Measurements from ENCODE around the gene CYLD.

The CYLD gene

DNA sequence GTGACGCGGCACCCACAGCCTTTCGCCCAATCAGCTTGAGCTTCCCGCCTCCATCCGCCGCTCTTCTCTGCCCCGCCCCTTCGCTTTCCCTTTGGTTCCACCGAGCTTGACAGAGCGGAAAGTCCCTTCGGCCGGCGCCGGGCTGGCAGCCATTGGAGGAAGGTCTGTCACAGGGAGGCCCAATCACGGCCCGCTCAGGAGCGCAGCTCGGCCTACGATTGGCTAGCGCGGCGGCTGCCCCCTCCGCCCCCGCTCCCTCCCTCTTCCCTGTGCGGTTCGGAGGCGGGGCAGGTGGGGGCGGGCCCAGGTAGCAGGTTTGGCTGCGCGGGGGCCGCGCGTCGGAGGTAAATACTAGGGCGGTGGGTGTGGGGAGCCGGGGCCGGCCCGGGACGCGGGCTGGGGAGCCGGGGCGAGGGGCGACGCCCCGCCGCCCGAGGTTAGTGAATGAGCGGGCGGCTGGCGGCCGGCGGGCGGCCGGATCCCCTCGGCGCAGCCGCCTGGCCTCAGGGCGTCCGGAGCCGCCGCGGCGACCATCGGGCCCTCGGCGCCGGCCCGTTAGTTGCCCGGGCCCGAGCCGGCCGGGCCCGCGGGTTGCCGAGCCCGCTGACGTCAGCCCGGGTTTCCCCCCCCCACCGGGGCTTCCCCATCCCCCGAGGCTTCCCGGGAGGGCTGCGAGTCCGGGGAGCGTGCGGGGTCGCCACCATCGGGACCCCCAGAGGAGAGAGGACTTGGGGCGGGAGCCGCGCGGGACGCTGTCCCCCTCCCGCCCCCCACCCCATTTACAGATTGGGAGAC lies at the start of gene CYLD:
Gene CYLD (plus strand): TSS at position 306 of the 795 bp plus-strand sequence. CDS start 7,613 bp downstream, outside the sequence.
- peak; percentile 99 for DNase-seq

DNA sequence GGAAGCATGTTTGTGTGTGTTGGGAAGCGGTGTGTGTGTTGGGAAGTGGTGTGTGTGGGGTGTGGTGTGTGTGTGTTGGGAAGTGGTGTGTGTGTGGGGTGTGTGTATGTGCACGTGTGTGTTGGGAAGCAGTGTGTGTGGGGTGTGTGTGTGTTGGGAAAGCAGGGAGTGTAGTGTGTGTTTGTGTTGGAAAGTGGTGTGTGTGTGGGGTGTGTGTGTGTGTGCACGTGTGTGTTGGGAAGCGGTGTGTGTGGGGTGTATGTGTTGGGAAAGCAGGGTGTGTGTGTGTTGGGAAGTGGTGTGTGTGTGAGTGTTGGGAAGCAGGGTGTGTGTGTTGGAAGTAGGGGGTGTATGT lies 49.3 kb upstream of the CYLD start:
- DNase-seq: no peak

DNA sequence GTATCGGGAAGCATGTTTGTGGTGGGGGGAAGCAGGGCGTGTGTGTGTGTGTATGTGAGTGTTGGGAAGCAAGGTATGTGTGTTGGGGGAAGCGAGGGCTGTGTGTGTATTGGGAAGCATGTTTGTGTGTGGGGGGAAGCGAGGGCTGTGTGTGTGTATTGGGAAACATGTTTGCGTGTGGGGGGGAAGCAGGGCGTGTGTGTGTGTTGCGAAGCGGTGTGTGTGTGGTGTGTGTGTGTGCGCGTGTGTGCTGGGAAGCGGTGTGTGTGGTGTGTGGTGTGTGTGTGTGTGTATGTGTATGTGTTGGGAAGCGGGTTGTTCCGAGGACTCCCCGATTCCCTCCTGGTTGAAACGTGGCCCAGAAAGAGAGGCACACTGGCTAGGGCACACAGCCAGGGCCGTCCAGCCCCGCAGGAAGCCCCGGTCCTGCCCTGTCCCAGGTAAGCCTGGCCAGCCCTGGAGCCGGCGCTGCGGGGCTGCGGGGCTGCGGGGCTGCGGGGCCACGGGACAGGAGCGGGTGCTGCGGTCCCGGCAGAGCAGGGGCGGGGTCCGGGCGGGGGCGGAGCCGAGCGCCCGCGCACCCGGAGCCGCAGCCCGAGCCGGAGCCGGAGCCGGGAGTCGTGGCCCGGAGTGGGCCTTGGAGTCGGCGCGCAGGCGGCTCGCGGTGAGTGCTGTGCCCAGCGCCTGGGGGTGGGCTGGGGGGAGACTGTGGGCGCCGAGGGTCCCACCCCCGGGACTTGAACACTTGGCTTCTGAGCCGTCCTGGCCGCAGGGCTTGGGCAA lies 48.7 kb upstream of the CYLD start, which contains the start of gene NOD2:
Gene NOD2 (plus strand): TSS at position 608 of the 783 bp plus-strand sequence. CDS start 5,890 bp downstream, outside the sequence.
- peak; percentile 11 for DNase-seq

DNA sequence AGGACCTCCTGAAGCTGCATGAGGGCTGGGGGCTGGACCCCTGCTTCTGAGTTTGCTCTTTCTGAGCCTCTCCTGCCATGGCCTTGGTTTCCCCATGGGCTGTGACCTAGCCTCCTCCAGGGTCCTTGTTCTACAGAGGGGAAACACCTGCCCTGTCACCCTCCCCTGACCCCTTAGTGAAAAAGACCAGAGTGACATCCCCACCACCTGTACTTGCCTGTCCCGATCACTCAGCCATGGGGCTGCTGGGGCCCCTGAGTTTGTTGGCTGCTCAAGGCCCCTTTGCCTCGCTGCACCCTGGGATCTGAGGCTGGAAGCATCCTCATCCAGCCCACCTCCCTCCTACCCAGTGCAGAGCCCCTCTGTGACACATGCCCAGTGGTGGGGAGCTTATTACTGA lies 47.7 kb upstream of the CYLD start:
- no peak for DNase-seq

DNA sequence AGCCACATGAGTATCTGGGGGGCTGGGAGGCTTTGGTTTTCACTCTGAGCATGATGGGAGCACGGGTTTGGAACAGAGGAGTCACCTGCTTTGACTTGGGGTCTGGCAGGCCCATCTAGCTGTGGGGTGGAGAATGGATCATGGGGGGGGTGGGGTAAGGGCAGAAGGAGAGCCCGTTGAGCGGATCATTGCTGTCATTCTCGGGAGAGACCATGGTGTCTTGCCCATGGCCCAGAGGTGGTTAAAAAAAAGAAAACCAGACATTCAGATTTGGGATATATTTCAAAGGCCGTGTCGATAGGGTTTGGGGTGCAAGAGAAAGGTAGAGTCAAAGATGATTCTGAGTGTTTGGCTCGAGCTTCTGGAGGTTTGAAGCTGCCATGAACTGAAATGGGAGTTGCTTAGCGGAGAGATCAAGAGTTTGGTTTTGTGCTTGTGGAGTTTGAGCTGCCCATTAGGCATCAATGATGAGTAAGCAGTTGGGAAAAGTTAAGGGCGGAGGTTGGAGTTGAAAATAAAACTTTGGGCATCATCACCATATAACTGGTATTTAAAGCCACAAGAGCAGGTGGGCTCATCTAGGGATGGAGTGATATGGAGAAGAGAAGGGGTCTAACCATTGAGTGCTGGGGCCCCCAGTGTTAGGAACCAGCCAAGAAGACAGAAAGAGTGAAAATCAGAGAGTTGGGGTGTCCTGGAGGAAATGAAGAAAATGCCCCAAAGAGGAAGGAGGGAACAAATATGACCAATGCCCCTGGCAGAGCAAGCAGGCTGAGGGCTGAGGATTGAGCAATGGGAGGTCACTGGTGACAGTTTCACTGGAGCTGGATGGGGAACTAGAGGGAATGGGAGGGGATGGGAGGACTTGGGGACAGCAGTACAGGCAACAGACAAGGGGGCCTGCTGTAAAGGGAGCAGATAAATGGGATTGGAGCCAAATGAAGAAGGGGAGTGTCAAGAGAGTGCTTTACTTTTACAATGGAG lies 46.6 kb upstream of the CYLD start:
- no peak for DNase-seq

DNA sequence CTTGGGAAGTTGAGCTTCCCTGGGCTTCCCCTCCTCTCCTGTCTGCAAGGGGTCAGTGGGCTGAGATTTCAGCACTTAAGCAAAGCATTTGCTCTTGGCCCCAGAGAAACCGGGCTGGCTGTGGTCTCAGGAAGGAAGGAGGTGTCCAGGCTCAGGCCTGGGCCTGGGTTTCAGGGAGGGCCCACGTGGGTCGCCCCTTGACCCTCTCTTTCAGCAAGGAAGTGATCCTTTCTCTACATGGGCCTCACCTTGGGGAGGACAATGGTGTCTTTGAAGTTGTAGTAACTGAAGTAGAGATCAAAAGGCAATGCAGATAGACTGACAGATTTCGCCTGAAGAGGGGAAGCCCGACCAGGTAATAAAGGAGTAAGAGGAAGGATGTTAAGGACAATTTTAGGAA lies 45.8 kb upstream of the CYLD start:
- DNase-seq: no peak

DNA sequence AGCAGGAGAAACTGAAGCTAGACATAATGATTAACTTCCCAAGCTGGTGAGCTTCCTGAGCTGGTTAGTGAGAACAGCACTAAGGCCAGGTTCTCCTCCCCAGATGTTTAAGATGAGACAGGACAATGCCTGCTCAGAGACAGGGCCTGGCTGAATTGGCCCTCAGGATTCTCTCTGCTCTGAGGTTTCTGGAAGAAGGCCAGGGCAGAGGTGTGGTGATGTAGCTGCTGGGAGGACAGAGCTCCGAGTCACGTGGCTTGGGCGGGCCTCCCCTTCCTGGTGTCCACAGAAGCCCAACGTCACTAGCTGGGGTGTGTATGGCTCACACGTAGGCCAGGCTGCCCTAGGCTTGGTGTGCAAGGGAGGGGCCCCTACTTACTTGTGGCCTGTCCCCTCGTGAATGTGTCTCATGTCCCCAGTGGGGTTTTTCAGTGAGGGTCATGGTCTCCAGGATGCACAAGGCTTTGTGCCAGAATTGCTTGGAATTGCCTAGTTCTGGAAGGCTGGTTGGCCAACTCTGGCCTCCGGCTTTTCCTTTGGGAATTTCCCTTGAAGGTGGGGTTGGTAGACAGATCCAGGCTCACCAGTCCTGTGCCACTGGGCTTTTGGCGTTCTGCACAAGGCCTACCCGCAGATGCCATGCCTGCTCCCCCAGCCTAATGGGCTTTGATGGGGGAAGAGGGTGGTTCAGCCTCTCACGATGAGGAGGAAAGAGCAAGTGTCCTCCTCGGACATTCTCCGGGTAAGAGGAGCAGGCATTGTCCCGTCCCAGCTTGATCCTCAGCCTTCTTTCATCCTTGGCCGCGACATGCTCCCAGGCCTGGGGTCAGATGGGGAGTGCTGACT lies 45.1 kb upstream of the CYLD start:
- DNase-seq: peak; percentile 59

DNA sequence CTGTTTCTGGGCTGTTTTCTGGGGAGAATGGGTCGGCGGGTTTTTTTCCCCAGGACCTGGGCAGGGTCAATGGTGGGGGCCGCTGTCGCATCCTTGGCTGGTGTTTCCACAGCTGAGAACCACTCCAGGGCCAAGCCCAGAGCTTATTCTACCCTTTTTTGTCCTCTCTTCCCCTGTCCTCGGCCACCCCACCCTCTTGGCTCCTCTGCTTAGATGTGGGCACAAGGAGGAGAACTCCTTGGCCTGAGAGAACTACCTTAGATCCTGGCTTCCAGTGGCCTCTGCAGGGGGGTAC lies 44.5 kb upstream of the CYLD start:
- no peak for DNase-seq

DNA sequence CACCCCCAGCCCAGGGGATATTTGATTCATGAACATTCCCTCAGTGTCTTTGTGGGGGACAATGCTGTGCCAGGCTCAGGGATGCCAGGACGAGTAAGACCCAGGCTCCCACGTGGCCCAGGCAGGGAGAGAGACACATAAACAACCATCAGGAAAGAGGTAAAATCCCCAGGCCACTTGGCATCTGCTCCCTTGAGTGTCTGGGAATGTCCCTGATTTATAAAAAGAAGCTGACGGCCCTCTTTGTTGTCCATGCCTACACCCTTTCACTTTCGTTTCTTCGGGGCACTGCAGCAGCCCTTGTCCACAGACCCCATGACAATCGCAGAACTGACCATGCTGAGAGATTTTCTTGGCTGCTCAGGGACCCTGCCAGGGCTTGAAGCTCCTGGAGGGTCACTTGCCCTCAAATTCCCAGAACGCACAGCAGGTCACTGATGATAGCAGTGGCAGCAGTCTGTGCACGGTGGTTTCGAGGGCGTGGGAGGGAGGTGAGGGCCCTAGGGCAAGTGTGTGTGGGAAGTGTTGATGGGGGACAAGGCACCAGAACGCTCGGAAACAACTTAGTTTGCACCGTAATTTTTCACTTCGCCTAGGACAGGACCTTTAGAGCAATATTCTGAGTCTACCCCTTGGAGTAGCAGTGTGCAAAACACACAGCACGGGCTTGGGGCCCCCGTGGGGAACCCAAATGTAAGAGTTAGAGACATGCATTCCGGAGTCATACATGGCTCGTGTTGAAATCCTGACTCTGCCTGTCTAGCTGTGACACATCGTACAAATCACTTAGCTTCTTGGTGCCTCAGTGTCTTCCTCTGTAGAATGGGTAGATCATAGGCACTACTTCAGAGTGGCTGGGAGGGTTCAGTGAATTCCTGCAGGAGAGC lies 43.8 kb upstream of the CYLD start:
- DNase-seq: no peak

DNA sequence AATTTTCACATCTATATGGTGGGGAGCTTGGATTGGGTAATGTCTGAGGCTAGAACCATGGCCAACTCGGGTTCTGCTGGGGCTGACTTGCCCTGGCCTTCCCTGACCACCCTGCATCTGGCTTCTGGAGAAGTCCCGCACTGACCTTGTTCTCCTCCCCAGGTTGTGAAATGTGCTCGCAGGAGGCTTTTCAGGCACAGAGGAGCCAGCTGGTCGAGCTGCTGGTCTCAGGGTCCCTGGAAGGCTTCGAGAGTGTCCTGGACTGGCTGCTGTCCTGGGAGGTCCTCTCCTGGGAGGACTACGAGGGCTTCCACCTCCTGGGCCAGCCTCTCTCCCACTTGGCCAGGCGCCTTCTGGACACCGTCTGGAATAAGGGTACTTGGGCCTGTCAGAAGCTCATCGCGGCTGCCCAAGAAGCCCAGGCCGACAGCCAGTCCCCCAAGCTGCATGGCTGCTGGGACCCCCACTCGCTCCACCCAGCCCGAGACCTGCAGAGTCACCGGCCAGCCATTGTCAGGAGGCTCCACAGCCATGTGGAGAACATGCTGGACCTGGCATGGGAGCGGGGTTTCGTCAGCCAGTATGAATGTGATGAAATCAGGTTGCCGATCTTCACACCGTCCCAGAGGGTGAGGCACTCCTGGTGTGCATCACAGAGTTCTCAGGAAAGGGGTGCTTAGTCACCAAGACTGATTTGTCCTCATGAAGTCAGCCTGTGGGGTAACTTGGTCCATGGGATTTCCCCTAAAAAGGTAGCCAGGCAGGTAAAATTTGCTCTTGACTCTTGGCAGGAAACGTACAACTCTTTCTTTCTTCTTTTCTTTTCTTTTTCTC lies 42.3 kb upstream of the CYLD start:
- DNase-seq: no peak

DNA sequence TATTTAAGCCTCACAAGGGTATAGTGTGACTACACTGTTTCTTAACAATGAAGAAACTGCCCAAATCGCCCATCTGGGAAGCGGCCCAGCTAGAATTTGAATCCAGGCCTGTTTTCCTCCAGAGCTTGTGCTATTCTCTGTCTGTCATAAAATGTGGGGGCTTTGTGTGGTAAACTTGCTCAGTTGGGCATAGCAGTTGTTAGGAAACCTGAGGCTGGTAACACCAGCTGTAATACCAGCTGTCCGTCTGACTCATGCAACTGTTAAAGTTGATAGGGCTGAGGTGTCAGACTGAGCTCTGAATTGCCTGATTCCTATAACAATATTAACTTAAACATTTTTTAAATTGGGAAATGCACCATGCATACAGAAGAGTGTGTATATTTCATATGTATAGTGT lies 39.2 kb upstream of the CYLD start:
- no peak for DNase-seq

DNA sequence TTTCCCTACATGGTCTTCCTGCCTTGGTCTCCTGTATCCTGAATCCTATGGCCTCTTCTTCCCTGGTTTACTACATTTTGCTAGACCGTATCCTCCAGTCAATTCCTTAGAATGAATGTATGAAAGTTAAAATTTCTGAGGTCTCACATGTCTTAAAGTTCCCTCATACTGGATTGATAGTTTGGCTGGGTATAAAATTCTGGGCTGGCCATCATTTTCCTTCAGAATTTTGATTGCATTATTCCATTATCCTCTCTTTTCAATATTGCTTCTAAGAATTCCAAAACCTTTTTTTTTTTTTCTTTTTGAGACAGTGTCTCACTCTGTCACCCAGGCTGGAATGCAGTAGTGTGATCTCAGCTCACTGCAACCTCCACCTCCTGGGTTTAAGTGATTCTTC lies 37.6 kb upstream of the CYLD start:
- DNase-seq: no peak

DNA sequence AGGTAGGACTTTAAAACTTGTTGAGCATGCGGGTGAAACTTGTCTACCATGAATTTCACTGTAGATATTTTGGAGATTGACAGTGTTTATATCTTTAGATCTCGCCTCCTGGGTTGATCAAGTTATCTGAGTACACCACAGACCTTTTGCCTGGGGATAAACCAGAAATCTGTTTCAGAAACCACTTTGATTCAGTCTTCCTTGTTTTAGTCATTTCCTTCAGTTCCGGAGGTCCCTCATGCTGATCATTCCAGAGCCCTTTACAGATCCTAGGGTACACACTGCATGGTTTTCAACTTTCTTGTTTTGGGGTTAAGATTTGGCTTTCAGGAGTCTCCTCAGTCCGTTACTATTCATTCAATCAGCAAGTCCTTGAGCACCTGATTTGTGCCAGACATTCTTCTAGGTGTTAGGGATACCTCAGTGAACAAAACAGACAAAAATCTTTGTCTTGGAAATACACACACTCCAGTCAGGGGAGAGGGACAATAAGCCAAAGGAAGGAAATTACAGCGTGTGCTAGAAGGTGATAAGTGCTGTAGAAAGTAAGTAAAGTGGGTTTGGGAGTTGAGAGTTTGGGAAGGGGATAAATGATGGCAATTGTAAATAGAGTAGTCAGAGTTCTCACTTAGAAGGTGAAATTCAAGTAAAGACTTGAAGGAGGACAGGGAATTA lies 36.3 kb upstream of the CYLD start:
- DNase-seq: no peak

DNA sequence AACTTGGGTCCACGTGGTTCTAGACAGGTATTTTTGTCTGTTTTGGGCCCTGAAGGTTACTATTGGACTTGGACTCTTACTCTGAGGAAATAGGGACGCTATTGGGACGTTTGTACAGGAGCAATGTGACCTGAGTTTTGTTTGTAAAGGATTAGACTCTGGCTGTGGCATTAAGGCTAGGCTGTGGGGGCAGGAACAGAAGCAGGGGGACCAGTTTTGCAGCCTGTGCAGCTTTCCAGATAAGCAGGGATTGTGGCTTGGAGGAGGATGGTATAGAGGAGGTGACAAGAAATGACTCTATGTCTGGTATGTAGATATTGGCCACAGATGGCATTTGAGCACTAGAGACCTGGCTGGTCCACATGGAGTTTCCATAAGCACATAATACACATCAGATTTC lies 35.6 kb upstream of the CYLD start:
- no peak for DNase-seq

DNA sequence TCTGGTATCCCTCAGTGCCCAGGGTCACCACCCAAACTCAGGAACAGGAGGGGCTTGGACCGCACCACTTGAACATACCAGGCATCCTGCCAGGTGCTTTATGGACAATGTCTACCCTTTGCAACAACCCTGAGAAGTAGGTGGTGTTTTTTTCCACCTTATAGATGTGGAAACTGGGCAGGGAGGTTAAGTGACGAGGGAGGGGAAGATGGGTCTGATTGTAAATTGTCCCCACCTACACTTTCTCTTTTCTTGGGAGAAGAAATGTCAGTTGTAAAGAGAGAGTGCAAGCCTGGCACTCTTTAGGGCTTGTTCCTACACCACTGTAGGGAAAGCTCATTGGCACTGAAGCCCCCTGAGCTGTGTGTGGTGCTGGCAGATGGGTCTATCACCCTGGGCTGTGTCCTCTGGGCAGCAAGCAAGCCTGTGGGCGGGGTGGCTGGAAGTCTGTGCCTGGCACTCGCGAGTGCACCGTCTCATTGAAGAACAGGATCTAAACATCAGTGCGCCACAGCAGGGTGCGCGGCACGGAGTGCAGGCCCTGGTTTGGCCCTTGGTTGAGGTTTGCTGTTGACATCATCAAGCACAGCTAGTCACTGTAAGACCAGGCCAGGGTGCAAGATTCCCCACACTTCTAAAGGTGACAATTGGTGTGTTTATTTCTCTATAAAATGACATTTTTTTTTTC lies 33.4 kb upstream of the CYLD start:
- DNase-seq: no peak

DNA sequence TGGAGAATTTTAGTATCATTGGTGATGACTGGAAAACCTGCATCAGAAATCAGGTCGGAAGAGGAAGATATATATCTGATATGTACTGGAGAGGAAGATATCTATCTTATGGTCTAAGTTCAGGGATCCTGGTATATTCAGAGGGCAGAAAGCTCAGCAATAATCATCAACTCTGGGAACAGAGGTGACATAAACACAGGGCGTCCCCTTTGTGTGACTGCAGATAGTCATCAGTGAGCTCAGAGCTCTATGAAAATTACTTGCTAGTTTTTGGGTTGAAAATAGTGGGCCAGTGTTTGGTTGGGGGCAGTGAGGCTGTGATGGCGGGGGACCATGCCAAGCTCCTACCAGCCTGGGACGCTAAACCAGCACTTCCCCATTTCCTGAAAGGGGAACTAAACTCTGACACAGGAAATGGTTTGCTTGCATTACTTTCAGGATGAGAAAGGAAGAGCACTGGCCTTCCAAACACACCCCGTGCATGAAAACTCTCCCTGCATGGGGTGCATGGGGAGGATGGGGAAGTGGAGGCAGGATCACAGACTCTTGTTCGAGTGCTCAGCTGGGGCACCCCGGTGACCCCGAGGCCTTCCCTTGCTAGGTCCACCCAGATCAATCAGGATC lies 32.7 kb upstream of the CYLD start:
- no peak for DNase-seq

DNA sequence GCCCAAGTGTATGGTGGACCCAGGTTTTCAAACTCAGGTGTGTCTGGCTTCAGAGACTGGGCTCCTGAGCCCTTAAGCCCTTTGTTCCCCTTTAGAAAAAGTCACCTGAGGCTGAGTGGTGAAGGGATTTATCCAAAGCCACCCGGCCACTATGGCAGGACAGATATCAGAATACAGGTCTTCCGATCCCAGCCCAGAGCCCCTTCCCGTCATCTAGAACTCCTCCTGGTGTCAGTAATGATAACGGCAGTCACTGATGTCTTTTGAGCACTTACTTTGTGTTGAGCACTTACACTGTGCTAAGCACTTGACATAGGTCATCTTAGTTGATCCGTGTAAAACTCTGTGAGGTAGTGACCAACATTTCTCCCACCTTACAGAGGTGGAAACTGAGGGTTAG lies 31.9 kb upstream of the CYLD start:
- DNase-seq: no peak

DNA sequence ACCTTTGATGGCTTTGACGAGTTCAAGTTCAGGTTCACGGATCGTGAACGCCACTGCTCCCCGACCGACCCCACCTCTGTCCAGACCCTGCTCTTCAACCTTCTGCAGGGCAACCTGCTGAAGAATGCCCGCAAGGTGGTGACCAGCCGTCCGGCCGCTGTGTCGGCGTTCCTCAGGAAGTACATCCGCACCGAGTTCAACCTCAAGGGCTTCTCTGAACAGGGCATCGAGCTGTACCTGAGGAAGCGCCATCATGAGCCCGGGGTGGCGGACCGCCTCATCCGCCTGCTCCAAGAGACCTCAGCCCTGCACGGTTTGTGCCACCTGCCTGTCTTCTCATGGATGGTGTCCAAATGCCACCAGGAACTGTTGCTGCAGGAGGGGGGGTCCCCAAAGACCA lies 30.8 kb upstream of the CYLD start:
- DNase-seq: no peak

Data from fibroblast of skin of right biceps (primary cell).